AG09309 (cell line): ENCODE measurements around the gene CNKSR1.

Experiments used
- DNase-seq: peaks from one replicate; pipeline ENCODE4 v3.0.0-alpha.2; 2010; ENCODE audit warnings: low read depth
- H3K4me3 ChIP-seq: 2 replicates; pipeline ENCODE4 v1.5.1; 2011; ENCODE audit warnings: mild to moderate bottlenecking, low read depth, low read length, moderate library complexity; ENCODE audit not compliant: control insufficient read depth
- CTCF ChIP-seq: IDR thresholded peaks from 2 replicates; pipeline ENCODE4 v1.5.1; 2011; ENCODE audit warnings: mild to moderate bottlenecking, low read depth, low read length, inconsistent platforms; ENCODE audit not compliant: insufficient read depth, control insufficient read depth; ENCODE audit errors: missing control alignments

Gene CNKSR1

GRCh38 chr1:26159743-26160039, 17.6 kb upstream of the CNKSR1 start:
- no peak for DNase-seq
- H3K4me3 ChIP-seq: no peak overlapping the region
- TF ChIP-seq CTCF: no peak

- no peak for DNase-seq
- H3K4me3 ChIP-seq: no peak overlapping the region
These were observed 16.5 kb upstream of the CNKSR1 start for GRCh38 chr1:26160527-26161414.

GRCh38 chr1:26161415-26162219, 15.7 kb upstream of the CNKSR1 start:
- H3K4me3 ChIP-seq: peak overlapping the region; percentile 31
- no peak for TF ChIP-seq CTCF
- DNase-seq: no peak

More at GRCh38 chr1:26160527-26161414, 16.5 kb upstream of the CNKSR1 start:
- no peak for TF ChIP-seq CTCF

- TF ChIP-seq CTCF: no peak
- H3K4me3 ChIP-seq: peak overlapping the region; percentile 25
- DNase-seq: no peak
These were observed 15.0 kb upstream of the CNKSR1 start for GRCh38 chr1:26162220-26162709.

- no peak for DNase-seq
- no peak for TF ChIP-seq CTCF
- no peak overlapping the region for H3K4me3 ChIP-seq
These were observed 13.6 kb upstream of the CNKSR1 start for GRCh38 chr1:26163684-26164035.

GRCh38 chr1:26164036-26164860, 13.0 kb upstream of the CNKSR1 start:
- peak overlapping the region; percentile 28 for H3K4me3 ChIP-seq
- TF ChIP-seq CTCF: peak; percentile 41
- DNase-seq: no peak
